K562 (cell line): ENCODE data around the gene PRICKLE4. TPM values are rescaled to one million over a fixed set of nuclear protein-coding genes. Genes with fewer than 3 reads are reported as not detected.

Source experiments
- CBFB ChIP-seq: sonication (generic); formaldehyde crosslinking; IDR thresholded peaks from 2 replicates; pipeline ENCODE4 v1.4.0; 2020; ENCODE audit warnings: mild to moderate bottlenecking, missing genetic modification reagents
- CHAMP1 ChIP-seq: fragments of 450-650 bp; IDR thresholded peaks from 2 replicates; pipeline ENCODE4 v1.6.1; 2016; ENCODE audit warnings: mild to moderate bottlenecking
- DLX4 ChIP-seq: fragments of 250-450 bp; sonication (Bioruptor Pico); IDR thresholded peaks from 2 replicates; pipeline ENCODE4 v1.6.1; 2021; ENCODE audit warnings: mild to moderate bottlenecking
- EHMT2 ChIP-seq: fragments of 450-650 bp; IDR thresholded peaks from 2 replicates; pipeline ENCODE4 v1.6.1; 2018; ENCODE audit warnings: antibody characterized with exemption
- FOXM1 ChIP-seq, 2 experiments: fragments of 450-650 bp in 1 of 2; sonication (generic) in 1 of 2; formaldehyde crosslinking in 1 of 2; IDR thresholded peaks; 2 replicates each; pipeline versions ENCODE4 v1.6.1 to v1.9.0; 2017 to 2022; ENCODE audit warnings: low read depth in 2 of 2, mild to moderate bottlenecking in 2 of 2, missing genetic modification reagents in 1 of 2, moderate library complexity in 1 of 2
- FUS ChIP-seq: fragments of 200-400 bp; formaldehyde crosslinking; optimal IDR thresholded peaks from 2 replicates; pipeline ENCODE3; 2017; ENCODE audit warnings: low read depth, low read length
- HMBOX1 ChIP-seq: sonication (generic); IDR thresholded peaks from 2 replicates; pipeline ENCODE4 v1.6.1; 2016
- ID3 ChIP-seq, 2 experiments: fragments of 250-450 bp in 1 of 2; fragments of 450-650 bp in 1 of 2; sonication (Bioruptor Pico) in 1 of 2; IDR thresholded peaks; 2 replicates each; pipeline versions ENCODE4 v1.6.1 to v1.8.0; 2016 to 2021; ENCODE audit warnings: mild to moderate bottlenecking in 2 of 2, moderate library complexity in 2 of 2, missing compliant biosample characterization in 1 of 2, missing genetic modification characterization in 1 of 2
- MECOM ChIP-seq: fragments of 250-450 bp; sonication (Bioruptor Pico); IDR thresholded peaks from 2 replicates; pipeline ENCODE4 v1.8.0; 2022; ENCODE audit warnings: inconsistent platforms
- MTF1 ChIP-seq: fragments of 250-450 bp; sonication (Bioruptor Pico); IDR thresholded peaks from 2 replicates; pipeline ENCODE4 v1.9.0; 2021; ENCODE audit warnings: moderate library complexity, mild to moderate bottlenecking, inconsistent platforms, borderline replicate concordance
- NR0B1 ChIP-seq: fragments of 450-650 bp; IDR thresholded peaks from one replicate; pipeline ENCODE4 v1.6.1; 2018; ENCODE audit warnings: mild to moderate bottlenecking, moderate library complexity; ENCODE audit not compliant: partially characterized antibody
- NR2F6 ChIP-seq: fragments of 450-650 bp; formaldehyde crosslinking; IDR thresholded peaks from 2 replicates; pipeline ENCODE4 v1.4.0; 2020; ENCODE audit warnings: mild to moderate bottlenecking
- SMARCA4 ChIP-seq: fragments of 450-650 bp; IDR thresholded peaks from 2 replicates; pipeline ENCODE4 v1.6.1; 2016
- XRCC4 ChIP-seq: IDR thresholded peaks from one replicate; pipeline ENCODE4 v1.6.1; 2011; ENCODE audit not compliant: insufficient read depth, insufficient read length; ENCODE audit errors: extremely low read depth
- ZC3H4 ChIP-seq: sonication (generic); formaldehyde crosslinking; IDR thresholded peaks from 2 replicates; pipeline ENCODE4 v1.9.0; 2021; ENCODE audit warnings: missing genetic modification reagents, borderline replicate concordance
- ZNF518B ChIP-seq: fragments of 250-450 bp; sonication (Bioruptor Pico); IDR thresholded peaks from 2 replicates; pipeline ENCODE4 v1.5.0; 2021; ENCODE audit warnings: mild to moderate bottlenecking, moderate library complexity
- ZNF57 ChIP-seq: fragments of 450-650 bp; formaldehyde crosslinking; IDR thresholded peaks from 2 replicates; pipeline ENCODE4 v1.4.0; 2020; ENCODE audit warnings: mild to moderate bottlenecking, moderate library complexity
- ZNF76 ChIP-seq: fragments of 250-450 bp; sonication (Bioruptor Pico); IDR thresholded peaks from 2 replicates; pipeline ENCODE4 v1.4.0; 2020; ENCODE audit warnings: mild to moderate bottlenecking, moderate library complexity, borderline replicate concordance
- polyA plus RNA-seq, 8 experiments: library from polyadenylated mRNA; depleted of rRNA in 4 of 8; stranded (reverse) in 5 of 8; unstranded in 3 of 8; fragments of >200 nt; fragmentation: Nextera tagmentation in 2 of 8; fragmentation: Illumina TruSeq in 1 of 8; extraction: Ambion mirVana in 2 of 8; extraction: Trizol in 1 of 8; gene quantifications; 2 replicates each; pipeline versions ENCODE4 v1.2.1 to v1.2.3, GENCODE V29; 2011 to 2014; ENCODE audit warnings: inconsistent platforms in 1 of 8, missing spikeins in 1 of 8
- total RNA-seq, 7 experiments: library from RNA; depleted of rRNA in 6 of 7; stranded (reverse); fragments of >200 nt in 6 of 7; fragmentation: Illumina TruSeq in 2 of 7; extraction: Trizol in 2 of 7; gene quantifications; 2 replicates each; pipeline versions ENCODE4 v1.2.1 to v1.2.3, GENCODE V29; 2011 to 2021; ENCODE audit warnings: low replicate concordance in 1 of 7

Gene PRICKLE4
- total and polyA plus RNA-seq, 9 of the 15 experiments (the other 6 are each of a cell fraction or from before 2014, with no cell fraction given) = 0.20 to 0.32 (median 0.27) TPM; not detected in 6

- no peak for TF ChIP-seq CBFB (CRISPR knock-in tag)
- TF ChIP-seq HMBOX1 = no peak
- TF ChIP-seq MECOM (CRISPR knock-in tag) = no peak
- TF ChIP-seq FUS = peak; percentile 43
- no peak for TF ChIP-seq XRCC4
- TF ChIP-seq FOXM1 (IDR thresholded peaks at IDR 0.05; ENCODE audit: low read depth) = no peak
- TF ChIP-seq FOXM1 (CRISPR knock-in tag; IDR thresholded peaks at IDR 0.05; ENCODE audit: low read depth) = peak; percentile 58; the same call in 1 of the 2 replicates
- no peak for TF ChIP-seq ZNF518B (CRISPR knock-in tag)
- no peak for TF ChIP-seq NR0B1
- no peak for TF ChIP-seq NR2F6 (CRISPR knock-in tag)
- no peak for TF ChIP-seq SMARCA4
- TF ChIP-seq MTF1 = no peak
- TF ChIP-seq CHAMP1 = no peak
- TF ChIP-seq ZC3H4 (CRISPR knock-in tag) = peak; percentile 42; the same call in 1 of the 2 replicates
- TF ChIP-seq ID3 (CRISPR knock-in tag; IDR thresholded peaks at IDR 0.05) = no peak
- no peak for TF ChIP-seq ID3 (tag; IDR thresholded peaks at IDR 0.05)
- TF ChIP-seq EHMT2 = no peak
- no peak for TF ChIP-seq DLX4
- no peak for TF ChIP-seq ZNF57
- no peak for TF ChIP-seq ZNF76 (CRISPR knock-in tag)
Observed at GRCh38 chr6:41786451-41787218, 6.1 kb downstream of the PRICKLE4 start (continued).
